Stomach (tissue), 9 donors: Measurements from ENCODE around the gene NPIPB9. TPM values are rescaled to one million over a fixed set of nuclear protein-coding genes. Genes with fewer than 3 reads are reported as not detected.
"Not testable (repeated sequence)": the region's sequence is repeated elsewhere in the genome, so short reads cannot be mapped to it uniquely, and the experiment has no call there.

Experiments
- DNase-seq, 2 donors: peaks; one replicate each; pipeline versions ENCODE4 v3.0.0 to v3.0.0-alpha.2; 2013 to 2019
- H3K27ac ChIP-seq, 5 donors: fragments of 200-600 bp in 4 of 5; sonication (generic) in 4 of 5; one replicate each; pipeline ENCODE4 v1.5.1; 2013 to 2019; ENCODE audit warnings: mild to moderate bottlenecking in 1 of 5, moderate library complexity in 1 of 5
- H3K27me3 ChIP-seq, 3 donors: fragments of 200-600 bp; sonication (generic); one replicate each; pipeline ENCODE4 v1.5.1; 2017 to 2019; ENCODE audit warnings: mixed run types in 1 of 3
- H3K36me3 ChIP-seq, 4 donors: fragments of 200-600 bp; sonication (generic); 1 replicate in 3 of 4; 2 replicates in 1 of 4; pipeline ENCODE4 v1.5.1; 2016 to 2019
- H3K4me1 ChIP-seq, 4 donors: fragments of 200-600 bp; sonication (generic); one replicate each; pipeline ENCODE4 v1.5.1; 2016 to 2019
- H3K4me3 ChIP-seq, 4 donors: fragments of 200-600 bp; sonication (generic) in 3 of 4; one replicate each; pipeline ENCODE4 v1.5.1; 2016 to 2019; ENCODE audit warnings: mild to moderate bottlenecking in 1 of 4
- H3K9me3 ChIP-seq, 4 donors: fragments of 200-600 bp; sonication (generic); one replicate each; pipeline ENCODE4 v1.5.1; 2016 to 2019
- CTCF ChIP-seq, 7 experiments: fragments of 450-650 bp in 4 of 7; fragments of 200-600 bp in 3 of 7; sonication (generic) in 3 of 7; IDR thresholded peaks; one replicate each; pipeline ENCODE4 v1.5.1; 2016 to 2019; ENCODE audit warnings: antibody characterized with exemption in 7 of 7, control low read depth in 2 of 7, mild to moderate bottlenecking in 1 of 7
- EP300 ChIP-seq: sonication (generic); formaldehyde crosslinking; IDR thresholded peaks from one replicate; pipeline ENCODE4 v1.6.1; 2017; ENCODE audit warnings: antibody characterized with exemption
- POLR2A ChIP-seq, 4 donors: fragments of 450-650 bp; IDR thresholded peaks; one replicate each; pipeline ENCODE4 v1.6.1; 2016; ENCODE audit warnings: antibody characterized with exemption in 4 of 4, control low read depth in 2 of 4, mild to moderate bottlenecking in 1 of 4, moderate library complexity in 1 of 4
- POLR2AphosphoS5 ChIP-seq, 3 donors: sonication (generic); formaldehyde crosslinking; IDR thresholded peaks; one replicate each; pipeline ENCODE4 v1.6.1; 2016; ENCODE audit warnings: antibody characterized with exemption in 3 of 3
- WGBS, 5 donors: extraction: QIAGEN DNeasy Blood & Tissue Kit in 3 of 5; methylation state at CpG; one replicate each; pipeline versions ENCODE4 v1.1.5 to v1.1.7; 2013 to 2018; 5-methylcytosine and 5-hydroxymethylcytosine counted together
- intact Hi-C: fragments of 100-400 bp; cut with DNase I; formaldehyde crosslinking; loops from one replicate; pipeline ENCODE4 v1.15.1; 2023; ENCODE audit warnings: low total_unique reads
- polyA plus RNA-seq, 3 donors: library from polyadenylated mRNA; stranded (reverse); fragments of 200-250 nt; gene quantifications; one replicate each; pipeline ENCODE4 v1.2.3, GENCODE V29; 2013
- small RNA-seq, 4 donors: library from RNA; depleted of rRNA; stranded (forward); fragments of <200 nt; gene quantifications; one replicate each; pipeline ENCODE3, GENCODE V24; 2016
- total RNA-seq, 5 donors: library from RNA; depleted of rRNA; stranded (reverse); fragments of >200 nt; gene quantifications; one replicate each; pipeline versions ENCODE4 v1.1.0 to v1.2.3, GENCODE V29; 2014 to 2016
- donor health status: healthy with polysubstance abuse.
- donor health status: Bipolar disorder and iron deficiency.
- donor health status: healthy.

NPIPB9 gene
- total and polyA plus RNA-seq, 8 donors: 0.40 to 24.3 (median 9.6) TPM; not detected in 3

- Histone ChIP-seq H3K36me3 (peaks cover 0 to 5% (median 0%) of the 10 kb centered on the region in 4 donors), H3K9me3 (no peaks in the 10 kb centered on the region), H3K27me3 (no peaks in the 10 kb centered on the region), H3K4me1 (peaks cover 10 to 17% (median 15%) of the 10 kb centered on the region in 4 donors), H3K4me3 (no peak overlapping the region), H3K27ac (no peak overlapping the region)
- intact Hi-C loops: no loop called here
- no peak for TF ChIP-seq POLR2A (IDR thresholded peaks at IDR 0.05)
- TF ChIP-seq CTCF (IDR thresholded peaks at IDR 0.05): no peak
- TF ChIP-seq POLR2AphosphoS5 (IDR thresholded peaks at IDR 0.05): no peak
- no peak for TF ChIP-seq EP300
- 66 to 75% (median 74%) methylated on average over 5 of the region's 5 CpGs for WGBS, 5 donors
- no peak for DNase-seq
Observed at GRCh38 chr16:28820016-28820415, 68.4 kb downstream of the NPIPB9 start.

- H3K9me3 ChIP-seq, H3K27me3 ChIP-seq, H3K27ac ChIP-seq, H3K36me3 ChIP-seq, H3K4me3 ChIP-seq, DNase-seq, intact Hi-C loops: not testable (repeated sequence)
- H3K4me1 ChIP-seq: peaks cover 15 to 22% (median 21%) of the 10 kb centered on the region in 4 donors
- 90 to 96% (median 96%) methylated on average over 13 of the region's 13 CpGs for WGBS, 5 donors
Observed at GRCh38 chr16:28820546-28820945, 69.0 kb downstream of the NPIPB9 start.

GRCh38 chr16:28821874-28822519 is 70.4 kb downstream of the NPIPB9 start:
- Histone ChIP-seq H3K27me3 (no peaks in the 10 kb centered on the region), H3K9me3 (no peaks in the 10 kb centered on the region), H3K27ac (peak overlapping the region; percentile 96 to 100 (median 100)), H3K4me3 (peak overlapping the region; percentile 77 to 96 (median 91)), H3K36me3 (peaks cover 6 to 23% (median 19%) of the 10 kb centered on the region in 4 donors), H3K4me1 (peaks cover 18 to 34% (median 28%) of the 10 kb centered on the region in 4 donors)
- no peak for TF ChIP-seq POLR2AphosphoS5 (IDR thresholded peaks at IDR 0.05)
- TF ChIP-seq CTCF (IDR thresholded peaks at IDR 0.05): no peak
- TF ChIP-seq POLR2A (IDR thresholded peaks at IDR 0.05): no peak
- no peak for TF ChIP-seq EP300
- intact Hi-C loops: no loop called here
- 15 to 21% (median 20%) methylated on average over 13 of the region's 13 CpGs for WGBS, 5 donors
- DNase-seq: no peak

Small RNA genes within 50 kb of the gene (small RNA-seq; reads per million reads assigned to genes)
- gene MIR6862-2: 0 reads per million in 4 donors

Other genes with a start within 250 kb of the NPIPB9 start
- not detected for gene IL27, start 245.0 kb upstream of the NPIPB9 start, total RNA-seq
- gene IL27, start 245.0 kb upstream of the NPIPB9 start, polyA plus RNA-seq: under 1 TPM in 1 of 3 donors, not detected in 2; 0.20 TPM
- gene NUPR1, start 212.8 kb upstream of the NPIPB9 start, total RNA-seq: 100 to 1,000 TPM in 1 of 5 donors, 10 to 100 TPM in 3, 1 to 10 TPM in 1; 4.2 to 251 (median 14.0) TPM
- gene NUPR1, start 212.8 kb upstream of the NPIPB9 start, polyA plus RNA-seq: 100 to 1,000 TPM; 123 to 239 (median 126) TPM
- gene SGF29, start 197.9 kb upstream of the NPIPB9 start, total RNA-seq: 100 to 1,000 TPM in 1 of 5 donors, 10 to 100 TPM in 2, 1 to 10 TPM in 2; 4.3 to 115 (median 12.9) TPM
- 10 to 100 TPM; 32.2 to 52.5 (median 33.7) TPM for gene SGF29, start 197.9 kb upstream of the NPIPB9 start, polyA plus RNA-seq
- gene SULT1A2, start 154.7 kb upstream of the NPIPB9 start, total RNA-seq: under 1 TPM in 3 of 5 donors, not detected in 2; 0.18 to 0.87 (median 0.43) TPM
- gene SULT1A2, start 154.7 kb upstream of the NPIPB9 start, polyA plus RNA-seq: 1 to 10 TPM; 1.1 to 2.4 (median 1.5) TPM
- gene SULT1A1, start 141.7 kb upstream of the NPIPB9 start, total RNA-seq: 10 to 100 TPM in 4 of 5 donors, 1 to 10 TPM in 1; 6.2 to 99.8 (median 66.9) TPM
- gene SULT1A1, start 141.7 kb upstream of the NPIPB9 start, polyA plus RNA-seq: 10 to 100 TPM; 27.7 to 74.8 (median 34.4) TPM
- 1 to 10 TPM in 1 of 5 donors, not detected in 4; 1.0 TPM for gene NPIPB8, start 113.7 kb upstream of the NPIPB9 start, total RNA-seq
- under 1 TPM in 1 of 3 donors, not detected in 2; 0.08 TPM for gene NPIPB8, start 113.7 kb upstream of the NPIPB9 start, polyA plus RNA-seq
- gene EIF3C, start 40.3 kb upstream of the NPIPB9 start, total RNA-seq: 100 to 1,000 TPM; 147 to 878 (median 271) TPM
- 1,000 to 10,000 TPM in 1 of 3 donors, 100 to 1,000 TPM in 2; 590 to 1,037 (median 927) TPM for gene EIF3C, start 40.3 kb upstream of the NPIPB9 start, polyA plus RNA-seq
- 100 to 1,000 TPM in 2 of 5 donors, 10 to 100 TPM in 3; 51.0 to 644 (median 88.8) TPM for gene ATXN2L, start 71.2 kb downstream of the NPIPB9 start, total RNA-seq
- gene ATXN2L, start 71.2 kb downstream of the NPIPB9 start, polyA plus RNA-seq: 10 to 100 TPM; 24.4 to 60.1 (median 57.3) TPM
- 100 to 1,000 TPM in 1 of 5 donors, 10 to 100 TPM in 4; 49.8 to 186 (median 68.8) TPM for gene TUFM, start 94.6 kb downstream of the NPIPB9 start, total RNA-seq
- 100 to 1,000 TPM; 128 to 286 (median 145) TPM for gene TUFM, start 94.6 kb downstream of the NPIPB9 start, polyA plus RNA-seq
- 100 to 1,000 TPM in 1 of 5 donors, 10 to 100 TPM in 2, 1 to 10 TPM in 2; 6.4 to 115 (median 27.1) TPM for gene SH2B1, start 112.1 kb downstream of the NPIPB9 start, total RNA-seq
- gene SH2B1, start 112.1 kb downstream of the NPIPB9 start, polyA plus RNA-seq: 10 to 100 TPM; 21.5 to 35.6 (median 32.2) TPM
- 10 to 100 TPM in 1 of 5 donors, 1 to 10 TPM in 1, under 1 TPM in 1, not detected in 2; 0.43 to 21.7 (median 3.6) TPM for gene ATP2A1, start 126.7 kb downstream of the NPIPB9 start, total RNA-seq
- gene ATP2A1, start 126.7 kb downstream of the NPIPB9 start, polyA plus RNA-seq: 1 to 10 TPM in 1 of 3 donors, under 1 TPM in 2; 0.12 to 1.4 (median 0.85) TPM
- 100 to 1,000 TPM in 2 of 5 donors, 10 to 100 TPM in 3; 25.7 to 350 (median 84.0) TPM for gene RABEP2, start 173.5 kb downstream of the NPIPB9 start, total RNA-seq
- 10 to 100 TPM; 20.3 to 34.6 (median 32.7) TPM for gene RABEP2, start 173.5 kb downstream of the NPIPB9 start, polyA plus RNA-seq
- under 1 TPM in 2 of 5 donors, not detected in 3; 0.29 to 0.92 TPM for gene CD19, start 180.2 kb downstream of the NPIPB9 start, total RNA-seq
- 1 to 10 TPM in 1 of 3 donors, under 1 TPM in 2; 0.31 to 3.8 (median 0.56) TPM for gene CD19, start 180.2 kb downstream of the NPIPB9 start, polyA plus RNA-seq
- gene NFATC2IP, start 199.2 kb downstream of the NPIPB9 start, total RNA-seq: 100 to 1,000 TPM in 2 of 5 donors, 10 to 100 TPM in 3; 22.8 to 265 (median 68.0) TPM
- 10 to 100 TPM; 10.4 to 18.0 (median 13.1) TPM for gene NFATC2IP, start 199.2 kb downstream of the NPIPB9 start, polyA plus RNA-seq
- 10 to 100 TPM in 4 of 5 donors, 1 to 10 TPM in 1; 6.1 to 24.2 (median 15.6) TPM for gene SPNS1, start 223.0 kb downstream of the NPIPB9 start, total RNA-seq
- 10 to 100 TPM; 26.7 to 48.3 (median 31.6) TPM for gene SPNS1, start 223.0 kb downstream of the NPIPB9 start, polyA plus RNA-seq
- gene LAT, start 233.3 kb downstream of the NPIPB9 start, total RNA-seq: 10 to 100 TPM in 1 of 5 donors, 1 to 10 TPM in 3, not detected in 1; 1.3 to 26.8 (median 4.8) TPM
- gene LAT, start 233.3 kb downstream of the NPIPB9 start, polyA plus RNA-seq: 10 to 100 TPM in 1 of 3 donors, 1 to 10 TPM in 2; 7.3 to 15.5 (median 8.4) TPM